ENCODE data around the gene ZNF516. TPM values are rescaled to one million over a fixed set of nuclear protein-coding genes. Genes with fewer than 3 reads are reported as not detected.

Gene ZNF516
- total RNA-seq, 1 donor from 2014 or later = 14.8 TPM

DNA sequence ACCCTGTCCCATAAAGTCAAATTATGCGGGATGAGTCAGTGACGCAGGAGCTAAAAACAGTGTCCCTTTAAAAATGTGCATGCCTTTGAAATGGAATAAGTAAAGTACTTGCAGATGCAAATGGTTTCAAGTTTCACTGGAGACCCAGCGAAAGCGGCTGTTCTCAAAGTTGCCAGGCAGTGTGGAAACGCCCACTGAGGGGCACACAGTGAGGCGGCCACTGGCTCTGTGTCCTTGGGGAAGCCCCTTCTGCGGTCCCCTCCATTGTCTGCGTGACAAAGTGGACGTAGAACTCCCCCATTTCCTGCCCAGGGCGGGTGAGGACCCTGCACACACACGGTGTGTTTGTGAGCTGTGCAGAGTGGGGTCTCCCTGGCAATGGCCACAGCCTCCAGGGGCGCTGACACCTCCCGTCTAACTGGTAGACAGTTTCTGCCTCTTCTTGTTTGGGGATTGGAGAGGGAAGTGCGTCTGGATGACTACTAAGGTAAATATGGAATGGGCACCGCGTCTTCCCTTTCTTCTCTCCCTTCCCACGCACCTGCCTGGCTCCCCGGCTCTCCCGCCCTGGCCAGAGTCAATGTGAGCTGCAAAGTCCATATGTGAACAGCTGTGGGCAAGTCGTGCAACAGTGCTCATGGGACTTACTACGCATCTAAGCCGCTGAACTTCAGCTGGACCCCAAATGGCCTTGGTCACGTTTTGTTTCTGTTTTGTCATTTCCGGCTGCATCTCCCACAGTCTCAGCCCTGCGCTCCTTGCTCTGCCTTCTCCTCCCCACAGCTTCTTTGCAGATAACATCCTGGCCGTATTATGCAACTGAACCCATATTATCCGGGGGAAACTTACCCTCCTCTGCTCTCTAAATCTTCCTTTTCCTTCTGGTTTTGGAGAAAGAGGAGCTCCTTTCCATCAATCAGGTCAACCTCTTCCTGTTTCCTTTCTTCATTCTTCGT, 33.7 kb upstream of the ZNF516 start:
- no peak for DNase-seq (ENCODE audit: low read depth)
- peak overlapping the region; percentile 60 for H3K4me3 ChIP-seq (ENCODE audit: low read depth, low read length)
- TF ChIP-seq, protein P1, sequence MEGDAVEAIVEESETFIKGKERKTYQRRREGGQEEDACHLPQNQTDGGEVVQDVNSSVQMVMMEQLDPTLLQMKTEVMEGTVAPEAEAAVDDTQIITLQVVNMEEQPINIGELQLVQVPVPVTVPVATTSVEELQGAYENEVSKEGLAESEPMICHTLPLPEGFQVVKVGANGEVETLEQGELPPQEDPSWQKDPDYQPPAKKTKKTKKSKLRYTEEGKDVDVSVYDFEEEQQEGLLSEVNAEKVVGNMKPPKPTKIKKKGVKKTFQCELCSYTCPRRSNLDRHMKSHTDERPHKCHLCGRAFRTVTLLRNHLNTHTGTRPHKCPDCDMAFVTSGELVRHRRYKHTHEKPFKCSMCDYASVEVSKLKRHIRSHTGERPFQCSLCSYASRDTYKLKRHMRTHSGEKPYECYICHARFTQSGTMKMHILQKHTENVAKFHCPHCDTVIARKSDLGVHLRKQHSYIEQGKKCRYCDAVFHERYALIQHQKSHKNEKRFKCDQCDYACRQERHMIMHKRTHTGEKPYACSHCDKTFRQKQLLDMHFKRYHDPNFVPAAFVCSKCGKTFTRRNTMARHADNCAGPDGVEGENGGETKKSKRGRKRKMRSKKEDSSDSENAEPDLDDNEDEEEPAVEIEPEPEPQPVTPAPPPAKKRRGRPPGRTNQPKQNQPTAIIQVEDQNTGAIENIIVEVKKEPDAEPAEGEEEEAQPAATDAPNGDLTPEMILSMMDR (conservative IDR thresholded peaks at IDR 0.05; ENCODE audit: low read depth, low read length) = peak; percentile 16

DNA sequence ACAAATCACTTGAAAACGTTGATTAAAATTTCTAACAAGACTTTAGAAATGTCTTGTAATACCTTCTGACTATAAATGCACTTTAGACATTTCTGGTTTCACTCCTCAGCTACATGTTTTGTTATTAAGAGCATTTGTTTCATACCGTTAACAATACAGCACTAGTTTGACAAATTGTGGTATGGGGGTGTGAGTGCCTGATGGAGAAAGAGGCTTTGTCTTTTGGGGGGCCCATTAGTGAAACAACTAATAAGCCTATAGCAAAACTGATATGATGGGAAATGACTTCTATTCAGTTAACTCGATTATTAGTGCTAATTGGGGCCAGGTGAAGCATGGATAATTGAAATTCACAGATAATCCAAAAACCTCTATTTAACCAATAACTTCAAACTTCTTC, 30.9 kb upstream of the ZNF516 start:
- no peak for DNase-seq (ENCODE audit: low read depth)
- no peak overlapping the region for H3K4me3 ChIP-seq (ENCODE audit: low read depth, low read length)
- TF ChIP-seq, protein P1 (conservative IDR thresholded peaks at IDR 0.05; ENCODE audit: low read depth, low read length) = no peak

DNA sequence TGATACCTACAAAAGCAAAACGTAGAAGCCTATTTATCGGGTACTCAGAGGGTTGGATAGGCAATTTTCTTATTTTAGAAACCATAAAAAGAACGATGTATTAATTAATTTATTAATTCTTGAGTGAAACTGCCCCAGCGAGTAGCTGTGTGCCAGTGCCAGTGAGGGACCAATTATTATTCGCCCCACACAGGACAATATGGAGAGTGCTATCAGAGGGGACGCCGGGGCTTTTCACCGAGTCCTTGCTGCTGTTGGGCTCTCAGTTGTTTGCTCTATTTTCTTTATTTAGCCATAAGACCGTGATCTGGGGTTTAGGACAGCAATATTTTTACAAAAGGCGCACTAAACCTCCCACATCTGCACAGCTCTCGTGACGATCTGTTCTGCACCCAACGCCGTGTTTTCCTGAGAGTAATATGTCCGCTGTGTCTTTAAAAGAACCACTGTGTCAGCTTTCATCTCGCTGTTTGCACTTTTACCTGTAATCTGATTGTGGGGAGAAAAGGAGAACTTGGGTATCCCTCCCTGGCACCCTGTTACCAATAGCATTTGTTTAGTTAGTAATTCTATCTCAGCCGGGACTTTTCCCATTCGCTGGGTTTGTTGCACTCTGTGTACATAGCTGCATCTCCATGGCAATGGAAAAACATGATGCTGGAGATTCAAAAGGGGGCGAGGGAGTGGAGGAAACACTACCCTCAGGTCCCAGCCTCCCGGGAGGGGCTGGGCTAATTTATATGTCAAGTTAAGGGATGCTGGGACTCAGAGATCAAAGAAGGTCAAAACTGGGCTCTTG, 30.1 kb upstream of the ZNF516 start:
- DNase-seq (ENCODE audit: low read depth) = peak; percentile 38
- peak overlapping the region; percentile 55 for H3K4me3 ChIP-seq (ENCODE audit: low read depth, low read length)
- TF ChIP-seq, protein P1 (conservative IDR thresholded peaks at IDR 0.05; ENCODE audit: low read depth, low read length) = no peak

DNA sequence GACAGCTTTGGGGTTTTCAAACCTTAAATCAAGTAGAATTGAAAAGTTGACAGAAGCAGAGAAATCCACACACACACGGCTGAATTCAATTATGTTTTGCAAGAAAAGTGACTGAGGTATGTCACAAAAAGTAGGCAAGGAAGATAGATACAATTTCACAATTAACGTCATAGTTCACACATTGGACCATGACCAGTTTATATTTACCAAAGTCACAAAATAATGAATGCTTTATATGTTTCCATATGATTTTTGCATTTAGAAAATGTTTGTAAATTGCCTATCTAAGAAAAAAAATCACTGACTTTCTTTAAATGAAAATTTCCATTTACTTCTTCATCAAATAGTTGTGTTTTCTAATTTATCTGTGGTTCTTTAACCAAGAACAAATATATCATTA, 29.4 kb upstream of the ZNF516 start:
- TF ChIP-seq, protein P1 (conservative IDR thresholded peaks at IDR 0.05; ENCODE audit: low read depth, low read length) = no peak
- DNase-seq (ENCODE audit: low read depth) = no peak
- no peak overlapping the region for H3K4me3 ChIP-seq (ENCODE audit: low read depth, low read length)

DNA sequence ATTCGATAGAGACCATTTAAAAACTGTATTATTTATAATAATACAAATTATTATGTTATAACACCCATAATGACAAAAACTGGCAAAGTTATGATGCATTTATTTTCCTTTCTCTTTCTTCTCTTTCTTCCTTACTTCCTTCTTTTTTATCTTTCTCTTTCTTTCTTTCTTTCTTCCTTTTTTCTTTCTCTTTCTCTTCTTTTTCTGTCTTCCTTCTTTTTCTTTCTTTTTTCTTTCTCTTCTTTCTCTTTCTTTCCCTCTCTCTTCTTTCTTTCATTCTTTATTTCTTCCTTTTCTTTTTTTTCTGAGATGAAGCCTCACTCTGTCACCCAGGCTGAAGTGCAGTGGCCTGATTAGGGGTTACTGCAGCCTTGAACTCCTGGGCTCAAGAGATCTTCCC, 27.5 kb upstream of the ZNF516 start:
- TF ChIP-seq, protein P1 (conservative IDR thresholded peaks at IDR 0.05; ENCODE audit: low read depth, low read length) = no peak
- H3K4me3 ChIP-seq (ENCODE audit: low read depth, low read length) = no peak overlapping the region
- no peak for DNase-seq (ENCODE audit: low read depth)

DNA sequence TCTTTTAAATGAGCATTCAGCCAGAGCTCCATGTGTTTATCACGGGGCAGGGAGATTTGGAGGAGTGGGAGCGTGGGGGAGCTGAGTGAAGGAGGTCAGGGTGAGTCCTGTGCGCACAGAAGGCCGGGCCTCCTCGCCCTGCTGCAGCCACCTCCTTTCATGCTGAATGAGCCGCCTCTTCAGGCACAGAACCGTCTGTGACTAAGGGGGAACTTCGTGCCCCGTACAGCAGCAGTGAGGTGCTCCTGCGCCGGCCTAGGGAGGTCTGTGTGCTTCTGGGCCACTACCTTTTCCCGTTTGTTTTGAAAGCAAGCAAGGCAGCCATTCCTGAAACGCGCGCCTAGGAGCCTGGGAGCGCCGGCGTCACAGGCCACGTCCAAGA, 27.1 kb upstream of the ZNF516 start:
- H3K4me3 ChIP-seq (ENCODE audit: low read depth, low read length) = no peak overlapping the region
- TF ChIP-seq, protein P1 (conservative IDR thresholded peaks at IDR 0.05; ENCODE audit: low read depth, low read length) = no peak
- DNase-seq (ENCODE audit: low read depth) = no peak
